GF-D8 (cell line): ENCODE data around the gene FMN1.

Experiments
- DNase-seq: peaks from one replicate; lab custom pipeline; 2025; lab: John Stamatoyannopoulos, UW

Gene FMN1

GRCh38 chr15:32718821-32719716, 475.4 kb downstream of the FMN1 start:
- DNase-seq, result no peak

GRCh38 chr15:32718227-32718820, 476.2 kb downstream of the FMN1 start:
- DNase-seq, result no peak

- no peak for DNase-seq
These were observed 476.9 kb downstream of the FMN1 start, which contains the start of gene GREM1 for GRCh38 chr15:32717426-32718226. TSS of gene GREM1 (plus strand) at chr15:32718004. CDS start at chr15:32730691, 12,687 bp downstream.

DNA sequence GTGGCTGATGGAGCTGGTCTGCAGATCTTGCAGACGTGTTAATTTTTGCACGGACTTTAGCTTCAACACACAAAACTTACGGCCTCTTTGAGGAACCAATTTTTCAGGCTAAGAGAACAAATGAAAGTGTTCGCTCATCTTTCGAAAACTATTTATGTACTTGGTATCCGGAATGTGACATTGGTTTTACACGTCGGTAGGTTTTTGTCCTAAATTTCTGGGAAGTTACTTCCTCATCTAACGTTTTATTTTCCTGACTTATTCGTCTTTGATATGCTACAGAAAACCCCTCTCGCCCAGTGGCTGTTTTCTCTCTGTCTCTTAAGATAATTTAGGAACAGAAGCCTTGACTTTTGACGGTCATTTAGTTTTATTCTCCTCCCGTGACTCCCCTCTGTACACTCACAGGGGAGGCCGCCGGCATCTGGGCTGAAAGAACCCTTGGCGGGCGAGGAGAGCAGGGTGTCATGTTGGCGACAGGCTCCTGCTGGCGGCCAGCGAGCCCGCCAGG, 477.5 kb downstream of the FMN1 start:
- DNase-seq, result no peak

GRCh38 chr15:32716216-32716914, 478.1 kb downstream of the FMN1 start:
- DNase-seq, result no peak
